ENCODE data around the gene NLK.
"Not testable (repeated sequence)": the region's sequence is repeated elsewhere in the genome, so short reads cannot be mapped to it uniquely, and the experiment has no call there.

Gene NLK

GRCh38 chr17:28042657-28042720 is at the start of gene NLK:
TSS of gene NLK (plus strand) at chr17:28042677. CDS start at chr17:28042874, 197 bp downstream.
- DNase-seq = no peak

GRCh38 chr17:27993161-27993695 is 49.2 kb upstream of the NLK start:
- no peak for DNase-seq

- DNase-seq = no peak
Observed at GRCh38 chr17:27993723-27994310, 48.7 kb upstream of the NLK start.

GRCh38 chr17:27994586-27994985 is 47.9 kb upstream of the NLK start:
- DNase-seq = no peak

- no peak for DNase-seq
Observed at GRCh38 chr17:27995554-27995953, 46.9 kb upstream of the NLK start.

GRCh38 chr17:27996202-27997043 is 46.1 kb upstream of the NLK start:
- no peak for DNase-seq

GRCh38 chr17:27997044-27997401 is 45.5 kb upstream of the NLK start:
- DNase-seq = no peak

- no peak for DNase-seq
Observed at GRCh38 chr17:27997522-27997921, 45.0 kb upstream of the NLK start.

GRCh38 chr17:28001149-28001548 is 41.3 kb upstream of the NLK start:
- DNase-seq = no peak

GRCh38 chr17:28004344-28004743 is 38.1 kb upstream of the NLK start:
- no peak for DNase-seq

GRCh38 chr17:28007925-28008324 is 34.6 kb upstream of the NLK start:
- not testable (repeated sequence) for DNase-seq

GRCh38 chr17:28008513-28008912 is 34.0 kb upstream of the NLK start:
- no peak for DNase-seq

GRCh38 chr17:28010406-28010805 is 32.1 kb upstream of the NLK start:
- DNase-seq = no peak

GRCh38 chr17:28018439-28019070 is 23.9 kb upstream of the NLK start:
- DNase-seq = no peak

- DNase-seq = no peak
Observed at GRCh38 chr17:28020515-28020914, 22.0 kb upstream of the NLK start.

- no peak for DNase-seq
Observed at GRCh38 chr17:28029044-28029443, 13.4 kb upstream of the NLK start.

GRCh38 chr17:28030386-28030785 is 12.1 kb upstream of the NLK start:
- DNase-seq = no peak

GRCh38 chr17:28031174-28031573 is 11.3 kb upstream of the NLK start:
- no peak for DNase-seq

- no peak for DNase-seq
Observed at GRCh38 chr17:28033972-28034714, 8.3 kb upstream of the NLK start.

- DNase-seq = not testable (repeated sequence)
Observed at GRCh38 chr17:28035452-28035851, 7.0 kb upstream of the NLK start.

GRCh38 chr17:28035884-28036283 is 6.6 kb upstream of the NLK start:
- not testable (repeated sequence) for DNase-seq

GRCh38 chr17:28038802-28039201 is 3.7 kb upstream of the NLK start:
- DNase-seq = no peak

- no peak for DNase-seq
Observed at GRCh38 chr17:28039251-28039650, 3.2 kb upstream of the NLK start.

GRCh38 chr17:28040406-28040805 is 2.1 kb upstream of the NLK start:
- DNase-seq = no peak

All from cortex of kidney (tissue), 1 donor.